ENCODE results near the gene SHROOM2.

The SHROOM2 gene

GRCh38 chrX:9871701-9872268 is 85.6 kb downstream of the SHROOM2 start:
- no peak for DNase-seq

- no peak for DNase-seq
These were observed 87.1 kb downstream of the SHROOM2 start for GRCh38 chrX:9873360-9873759.

- peak; percentile 9 for DNase-seq
These were observed 87.7 kb downstream of the SHROOM2 start for GRCh38 chrX:9873952-9874351.

GRCh38 chrX:9874483-9874882 is 88.3 kb downstream of the SHROOM2 start:
- no peak for DNase-seq

- no peak for DNase-seq
These were observed 89.6 kb downstream of the SHROOM2 start for GRCh38 chrX:9875801-9876200.

GRCh38 chrX:9876201-9876600 is 90.0 kb downstream of the SHROOM2 start:
- DNase-seq, result no peak

- no peak for DNase-seq
These were observed 92.1 kb downstream of the SHROOM2 start for GRCh38 chrX:9878146-9878820.

- DNase-seq, result no peak
These were observed 94.0 kb downstream of the SHROOM2 start for GRCh38 chrX:9880237-9880636.

- DNase-seq, result no peak
These were observed 94.6 kb downstream of the SHROOM2 start for GRCh38 chrX:9880870-9881269.

GRCh38 chrX:9882669-9883446 is 96.6 kb downstream of the SHROOM2 start:
- no peak for DNase-seq

GRCh38 chrX:9884031-9884779 is 98.0 kb downstream of the SHROOM2 start:
- no peak for DNase-seq

- DNase-seq, result peak; percentile 35
These were observed 98.9 kb downstream of the SHROOM2 start for GRCh38 chrX:9885150-9885549.

- DNase-seq, result no peak
These were observed 101.5 kb downstream of the SHROOM2 start for GRCh38 chrX:9887659-9888297.

GRCh38 chrX:9888953-9889470 is 102.8 kb downstream of the SHROOM2 start:
- no peak for DNase-seq

- no peak for DNase-seq
These were observed 104.5 kb downstream of the SHROOM2 start for GRCh38 chrX:9890681-9891091.

GRCh38 chrX:9895225-9895912 is 109.1 kb downstream of the SHROOM2 start:
- DNase-seq, result no peak

- no peak for DNase-seq
These were observed 111.5 kb downstream of the SHROOM2 start for GRCh38 chrX:9897761-9898161.

GRCh38 chrX:9899640-9900111 is 113.4 kb downstream of the SHROOM2 start:
- peak; percentile 3 for DNase-seq

GRCh38 chrX:9902656-9903055 is 116.4 kb downstream of the SHROOM2 start:
- no peak for DNase-seq

GRCh38 chrX:9903146-9903545 is 116.9 kb downstream of the SHROOM2 start:
- DNase-seq, result no peak

- no peak for DNase-seq
These were observed 119.1 kb downstream of the SHROOM2 start for GRCh38 chrX:9905288-9905687.

- DNase-seq, result no peak
These were observed 119.5 kb downstream of the SHROOM2 start for GRCh38 chrX:9905721-9906120.
